Retinal pigment epithelial cell (primary cell): Measurements from ENCODE around the gene CSH2.
A peak's percentile ranks its signal among the peaks of the same experiment; 100 is the strongest.
"Not testable (repeated sequence)": the region's sequence is repeated elsewhere in the genome, so short reads cannot be mapped to it uniquely, and the experiment has no call there.

ENCODE experiments used
- DNase-seq: peaks from one replicate; pipeline ENCODE4 v3.0.0-alpha.2; 2010; ENCODE audit warnings: low read depth
- H3K4me3 ChIP-seq: 2 replicates; pipeline ENCODE4 v1.5.1; 2011; ENCODE audit warnings: mild to moderate bottlenecking, low read length, control low read depth, moderate library complexity
- TF ChIP-seq, protein P1 (sequence below): conservative IDR thresholded peaks from 2 replicates; pipeline ENCODE4 v1.5.1; 2011; ENCODE audit warnings: low read depth, low read length, control low read depth, inconsistent platforms

The CSH2 gene

DNA sequence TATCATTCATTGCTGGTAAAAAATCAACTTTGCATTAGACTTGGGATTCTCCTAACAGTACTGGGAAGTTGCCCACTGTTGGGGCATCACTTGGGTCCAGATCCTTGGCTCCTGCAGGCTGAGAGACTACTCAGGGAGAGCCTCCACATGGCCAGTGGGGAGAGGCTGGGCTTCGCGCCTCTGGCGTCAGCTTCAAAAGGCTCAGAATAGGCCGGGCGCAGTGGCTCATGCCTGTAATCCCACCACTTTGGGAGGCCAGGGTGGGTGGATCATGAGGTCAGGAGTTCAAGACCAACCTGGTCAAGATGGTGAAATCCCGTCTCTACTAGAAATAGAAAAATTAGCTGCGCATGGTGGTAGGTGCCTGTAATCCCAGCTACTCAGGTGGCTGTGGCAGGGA is 41.0 kb upstream of the CSH2 start:
- TF ChIP-seq, protein P1, sequence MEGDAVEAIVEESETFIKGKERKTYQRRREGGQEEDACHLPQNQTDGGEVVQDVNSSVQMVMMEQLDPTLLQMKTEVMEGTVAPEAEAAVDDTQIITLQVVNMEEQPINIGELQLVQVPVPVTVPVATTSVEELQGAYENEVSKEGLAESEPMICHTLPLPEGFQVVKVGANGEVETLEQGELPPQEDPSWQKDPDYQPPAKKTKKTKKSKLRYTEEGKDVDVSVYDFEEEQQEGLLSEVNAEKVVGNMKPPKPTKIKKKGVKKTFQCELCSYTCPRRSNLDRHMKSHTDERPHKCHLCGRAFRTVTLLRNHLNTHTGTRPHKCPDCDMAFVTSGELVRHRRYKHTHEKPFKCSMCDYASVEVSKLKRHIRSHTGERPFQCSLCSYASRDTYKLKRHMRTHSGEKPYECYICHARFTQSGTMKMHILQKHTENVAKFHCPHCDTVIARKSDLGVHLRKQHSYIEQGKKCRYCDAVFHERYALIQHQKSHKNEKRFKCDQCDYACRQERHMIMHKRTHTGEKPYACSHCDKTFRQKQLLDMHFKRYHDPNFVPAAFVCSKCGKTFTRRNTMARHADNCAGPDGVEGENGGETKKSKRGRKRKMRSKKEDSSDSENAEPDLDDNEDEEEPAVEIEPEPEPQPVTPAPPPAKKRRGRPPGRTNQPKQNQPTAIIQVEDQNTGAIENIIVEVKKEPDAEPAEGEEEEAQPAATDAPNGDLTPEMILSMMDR, result no peak
- DNase-seq, result no peak

DNA sequence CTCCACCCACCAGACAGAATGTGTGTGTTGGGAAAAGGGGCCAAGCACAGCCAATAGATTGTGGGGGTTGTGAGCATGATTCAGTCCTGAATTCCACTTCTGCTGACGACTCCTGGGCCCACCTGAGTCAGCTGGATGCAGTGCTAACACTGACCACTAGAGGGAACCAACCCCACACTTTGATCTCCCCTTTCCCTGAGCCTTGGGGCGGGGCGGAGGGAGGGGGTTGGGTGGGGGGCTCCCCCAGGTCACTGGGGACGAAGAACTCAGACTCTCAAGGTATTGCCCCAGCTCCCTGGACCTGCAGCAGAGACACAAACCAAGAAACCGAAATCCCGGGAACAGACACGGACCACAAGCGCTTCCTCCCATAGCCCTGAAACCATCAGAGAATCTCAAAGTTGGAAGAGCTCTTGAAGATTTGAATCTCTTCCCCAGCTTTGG is 38.2 kb upstream of the CSH2 start:
- no peak for DNase-seq
- no peak overlapping the region for H3K4me3 ChIP-seq
- TF ChIP-seq, protein P1, result peak; percentile 70

More for the DNA sequence above, 41.0 kb upstream of the CSH2 start:
- H3K4me3 ChIP-seq, result no peak overlapping the region

DNA sequence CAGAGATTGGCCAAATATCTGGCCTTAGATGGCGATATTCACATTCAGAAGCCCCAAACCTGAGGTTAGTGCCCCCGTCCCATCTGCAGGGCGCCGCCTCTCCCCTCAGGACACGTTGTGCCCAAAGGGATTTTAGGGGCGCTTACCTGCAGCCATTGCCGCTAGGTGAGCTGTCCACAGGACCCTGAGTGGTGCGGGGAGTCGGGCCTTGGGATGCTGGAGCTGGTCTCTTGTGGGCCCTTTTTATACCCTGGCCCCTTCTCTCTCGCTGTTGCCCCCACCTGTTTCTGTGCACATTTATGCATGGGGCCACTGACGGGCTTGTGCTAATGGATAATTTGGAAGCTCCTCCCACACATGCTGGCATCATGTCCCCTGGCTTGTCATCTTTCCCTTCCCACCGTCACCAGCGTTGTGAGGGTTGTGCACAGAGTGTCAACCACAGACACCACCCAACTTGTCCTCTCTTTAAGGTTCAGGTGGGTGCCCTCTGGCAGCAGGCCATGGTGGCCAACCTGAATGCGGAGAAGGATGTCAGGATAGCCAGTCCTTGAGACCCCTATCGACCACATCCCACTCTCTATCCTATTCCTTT is 37.7 kb upstream of the CSH2 start, which contains the start of gene CSHL1:
TSS of gene CSHL1 (minus strand) at position 218 of the 595 bp plus-strand sequence. CDS start at position 156, 62 bp downstream.
- TF ChIP-seq, protein P1, result no peak
- no peak for DNase-seq
- H3K4me3 ChIP-seq, result no peak within 1 kb of the TSS

DNA sequence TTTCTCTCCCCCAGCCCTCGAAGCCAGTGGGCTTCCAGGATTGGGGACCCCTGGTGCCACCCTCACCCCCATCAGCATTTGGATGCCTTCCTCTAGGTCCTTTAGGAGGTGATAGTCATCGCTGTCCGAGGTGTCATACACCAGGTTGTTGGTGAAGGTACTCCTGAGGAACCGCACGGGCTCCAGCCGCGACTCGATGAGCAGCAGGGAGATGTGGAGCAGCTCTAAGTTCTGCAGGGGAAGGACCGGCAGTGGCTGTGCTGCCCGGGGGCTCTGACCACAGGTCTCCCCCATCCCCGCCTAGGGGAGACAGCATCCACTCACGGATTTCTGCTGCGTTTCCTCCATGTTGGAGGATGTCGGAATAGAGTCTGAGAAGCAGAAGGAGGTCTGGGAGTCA is 36.6 kb upstream of the CSH2 start:
- DNase-seq, result no peak

DNA sequence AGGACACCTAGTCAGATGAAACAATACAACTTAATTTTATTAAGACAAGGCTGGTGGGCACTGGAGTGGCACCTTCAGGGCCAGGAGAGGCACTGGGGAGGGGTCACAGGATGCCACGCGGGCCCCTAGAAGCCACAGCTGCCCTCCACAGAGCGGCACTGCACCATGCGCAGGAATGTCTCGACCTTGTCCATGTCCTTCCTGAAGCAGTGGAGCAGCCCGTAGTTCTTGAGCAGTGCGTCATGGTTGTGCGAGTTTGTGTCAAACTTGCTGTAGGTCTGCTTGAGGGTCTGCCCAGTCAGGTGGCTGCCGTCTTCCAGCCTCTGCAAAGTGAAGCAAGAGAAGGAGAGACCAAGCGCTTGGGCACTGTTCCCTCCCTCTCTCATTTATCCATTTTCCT is 36.1 kb upstream of the CSH2 start:
- H3K4me3 ChIP-seq, DNase-seq: not testable (repeated sequence)

More for the DNA sequence above, 36.6 kb upstream of the CSH2 start:
- H3K4me3 ChIP-seq, result no peak overlapping the region
- TF ChIP-seq, protein P1, result no peak

DNA sequence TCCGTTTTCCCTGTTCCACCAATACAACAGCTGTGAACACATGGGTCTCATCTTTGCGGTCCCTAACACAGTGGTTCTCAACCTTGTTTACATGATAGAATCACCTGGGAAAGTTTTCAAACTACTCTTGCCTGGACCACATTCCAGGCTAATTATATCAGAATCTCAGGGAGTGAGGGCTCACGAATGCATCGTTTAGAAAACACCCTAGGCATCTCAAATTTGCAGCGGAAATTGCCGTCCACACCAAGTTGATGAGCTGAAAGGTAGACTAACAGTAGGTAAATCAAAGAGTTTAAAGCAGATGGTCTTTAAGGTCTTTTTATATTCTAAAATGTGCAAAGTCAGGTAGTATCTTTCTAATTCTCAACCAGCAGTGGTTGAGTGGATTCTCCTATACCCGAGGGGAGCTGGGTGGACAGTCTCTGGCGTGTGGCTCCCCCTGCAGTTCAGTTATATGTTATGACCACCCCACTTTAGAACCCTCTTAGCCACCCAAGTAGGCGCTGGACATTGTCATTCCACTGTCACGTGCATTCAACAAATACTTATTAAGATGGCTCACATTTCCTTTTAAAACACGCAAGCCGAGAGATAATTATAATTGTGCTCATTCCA is 33.8 kb upstream of the CSH2 start:
- DNase-seq, result not testable (repeated sequence)
- TF ChIP-seq, protein P1, result peak; percentile 36

DNA sequence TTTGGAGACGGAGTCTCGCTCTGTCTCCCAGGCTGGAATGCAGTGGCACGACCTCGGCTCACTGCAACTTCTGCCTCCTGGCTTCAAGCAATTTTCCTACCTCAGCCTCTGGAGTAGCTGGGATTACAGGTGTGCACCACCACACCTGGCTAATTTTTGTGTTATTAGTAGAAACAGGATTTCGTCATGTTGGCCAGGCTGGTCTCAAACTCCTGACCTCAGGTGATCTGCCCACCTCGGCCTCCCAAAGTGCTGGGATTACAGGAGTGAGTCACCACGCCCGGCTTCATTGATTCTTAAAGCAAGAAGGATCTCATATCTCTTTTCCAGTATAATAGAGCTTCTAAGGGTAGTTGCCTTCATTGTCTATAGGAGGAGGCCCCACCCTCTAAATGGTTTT is 31.3 kb upstream of the CSH2 start:
- not testable (repeated sequence) for DNase-seq, H3K4me3 ChIP-seq

More for the DNA sequence above, 33.8 kb upstream of the CSH2 start:
- H3K4me3 ChIP-seq, result not testable (repeated sequence)

DNA sequence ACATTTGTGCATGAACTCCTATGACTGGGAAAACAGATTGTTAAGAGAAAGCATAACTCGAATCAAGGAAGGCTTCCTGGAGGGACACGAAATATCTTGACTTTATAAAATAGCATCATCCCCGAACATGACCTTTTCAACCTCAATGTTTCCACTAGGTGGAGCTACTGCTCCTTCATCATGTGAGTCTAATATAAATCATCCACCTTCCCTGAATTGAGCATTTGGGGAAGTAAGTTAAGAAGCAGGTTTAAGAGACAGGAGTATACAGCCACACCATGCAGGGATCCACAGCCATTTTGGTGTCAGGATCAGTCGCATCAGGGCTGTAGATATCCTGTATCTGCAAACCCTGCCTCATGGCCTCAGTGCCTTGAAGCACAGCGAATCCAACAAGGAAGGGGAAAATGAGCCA is 30.3 kb upstream of the CSH2 start:
- H3K4me3 ChIP-seq, DNase-seq: not testable (repeated sequence)
- TF ChIP-seq, protein P1, result peak; percentile 35

DNA sequence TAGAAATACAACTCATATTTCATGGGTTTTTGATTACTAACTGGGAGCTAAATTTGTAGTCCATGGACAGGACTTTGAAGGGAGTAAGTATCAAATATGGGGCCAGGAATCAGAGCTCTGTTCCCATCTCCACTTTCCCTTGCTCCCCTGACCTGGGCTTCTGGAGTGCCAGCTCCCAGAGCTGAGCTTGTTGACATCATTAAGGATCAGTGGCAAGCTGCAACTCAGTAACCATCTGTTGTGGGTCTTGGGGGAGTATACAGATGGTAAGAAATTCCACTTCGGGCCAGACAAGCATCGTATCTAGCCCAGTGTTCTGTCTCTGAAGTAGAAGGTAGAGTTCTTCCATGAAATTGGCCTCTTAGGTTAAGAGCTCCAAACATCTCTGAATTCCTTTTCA is 28.5 kb upstream of the CSH2 start:
- H3K4me3 ChIP-seq, DNase-seq: not testable (repeated sequence)

DNA sequence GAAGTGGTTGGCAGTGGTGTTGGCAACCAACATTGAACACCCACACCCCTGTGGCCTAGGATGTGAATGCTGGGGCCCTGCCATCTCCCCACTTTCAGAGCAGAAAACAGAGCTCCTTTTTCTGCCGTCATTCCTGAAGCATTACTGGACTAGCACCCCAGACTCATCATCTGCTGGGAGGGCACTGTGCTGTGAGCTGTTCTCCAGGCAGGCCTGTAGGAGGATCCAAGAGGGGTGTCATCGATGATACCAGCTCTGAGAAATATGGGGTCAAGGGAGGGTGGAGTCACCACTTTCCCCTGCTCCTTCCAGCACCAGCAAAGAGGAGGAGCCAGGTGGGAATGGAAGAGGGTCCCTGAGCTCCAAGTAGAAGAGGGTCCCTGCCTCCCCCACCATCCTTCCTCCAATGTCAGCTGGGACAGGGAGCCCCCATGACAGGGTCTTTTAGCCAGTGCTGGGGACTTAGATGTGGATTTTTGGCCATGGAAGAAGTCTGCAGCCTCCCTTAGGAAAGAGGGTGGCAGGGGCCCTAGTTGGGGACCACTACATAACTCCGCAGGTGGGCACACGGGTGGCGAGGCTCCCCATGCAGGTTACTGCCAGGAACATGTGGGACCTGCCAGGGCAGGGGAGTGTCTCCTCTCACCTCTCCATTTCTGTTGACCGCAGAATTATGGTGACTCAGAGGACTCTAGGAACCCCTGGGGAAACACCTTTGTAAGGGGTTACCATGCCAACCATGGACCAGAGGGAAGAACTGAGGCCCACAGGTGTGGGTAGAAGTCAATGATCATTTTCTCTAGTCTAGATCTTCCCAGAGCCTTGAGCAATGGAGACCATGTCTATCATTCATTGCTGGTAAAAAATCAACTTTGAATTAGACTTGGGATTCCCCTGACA is 25.7 kb upstream of the CSH2 start:
- not testable (repeated sequence) for H3K4me3 ChIP-seq, DNase-seq

DNA sequence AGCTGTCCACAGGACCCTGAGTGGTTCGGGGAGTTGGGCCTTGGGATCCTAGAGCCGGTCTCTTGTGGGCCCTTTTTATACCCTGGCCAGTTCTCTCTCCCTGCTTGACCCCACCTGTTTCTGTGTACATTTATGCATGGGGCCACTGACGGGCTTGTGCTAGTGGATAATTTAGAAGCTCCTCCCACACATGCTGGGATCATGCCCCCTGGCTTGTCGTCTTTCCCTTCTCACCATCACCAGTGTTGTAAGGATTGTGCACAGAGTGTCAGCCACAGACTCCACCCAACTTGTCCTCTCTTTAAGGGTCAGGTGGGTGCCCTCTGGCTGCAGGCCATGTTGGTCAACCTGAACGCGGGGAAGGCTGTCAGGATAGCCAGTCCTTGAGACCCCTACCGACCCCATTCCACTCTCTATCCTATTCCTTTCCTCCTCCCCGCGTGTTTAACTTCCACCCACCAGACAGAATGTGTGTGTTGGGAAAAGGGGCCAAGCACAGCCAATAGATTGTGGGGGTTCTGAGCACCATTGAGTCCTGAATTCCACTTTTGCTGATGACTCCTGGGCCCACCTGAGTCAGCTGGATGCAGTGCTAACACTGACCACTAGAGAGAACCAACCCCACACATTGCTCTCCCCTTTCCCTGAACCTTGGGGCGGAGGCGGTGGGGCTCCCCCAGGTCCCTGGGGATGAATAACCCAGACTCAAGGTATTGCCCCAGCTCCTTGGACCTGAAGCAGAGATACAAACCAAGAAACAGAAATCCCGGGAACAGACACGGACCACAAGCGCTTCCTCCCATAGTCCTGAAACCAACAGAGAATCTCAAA is 23.3 kb upstream of the CSH2 start, which contains the start of gene CSH1:
TSS of gene CSH1 (minus strand) at position 51 of the 831 bp plus-strand sequence. CDS start 63 bp downstream, outside the sequence.
- H3K4me3 ChIP-seq, DNase-seq: not testable (repeated sequence)
